ENCODE data around the gene VPS41. TPM values are rescaled to one million over a fixed set of nuclear protein-coding genes. Genes with fewer than 3 reads are reported as not detected.

Gene VPS41
- total RNA-seq, 1 donor = 53.5 TPM

- H3K4me3 ChIP-seq (ENCODE audit: low read depth, low read length) = no peak overlapping the region
- DNase-seq (ENCODE audit: low read depth) = peak; percentile 12
- TF ChIP-seq CTCF (IDR thresholded peaks at IDR 0.05; ENCODE audit: insufficient read depth, low read depth, low read length) = no peak
Observed at GRCh38 chr7:38675494-38676106, 233.4 kb downstream of the VPS41 start.

DNA sequence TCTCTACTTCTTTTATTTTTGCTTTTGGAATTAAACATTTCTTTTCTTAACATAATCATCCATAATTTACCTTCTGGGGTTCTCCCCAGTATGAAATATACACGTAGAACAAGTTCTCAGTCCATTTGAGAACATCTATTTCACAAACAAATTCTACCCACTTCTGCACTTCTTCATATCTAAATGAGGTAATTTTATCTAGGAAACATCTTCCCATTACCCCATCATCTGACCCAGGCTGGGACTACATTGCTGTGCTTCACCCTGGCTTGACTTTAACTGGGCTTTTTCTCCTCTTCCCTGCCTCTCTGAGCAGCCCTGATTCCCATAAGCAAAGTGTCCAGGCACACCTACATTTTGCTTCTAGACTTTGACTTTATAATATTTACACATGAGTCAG lies 234.5 kb downstream of the VPS41 start:
- DNase-seq (ENCODE audit: low read depth) = no peak
- no peak overlapping the region for H3K4me3 ChIP-seq (ENCODE audit: low read depth, low read length)
- no peak for TF ChIP-seq CTCF (IDR thresholded peaks at IDR 0.05; ENCODE audit: insufficient read depth, low read depth, low read length)

- DNase-seq (ENCODE audit: low read depth) = peak; percentile 80
- no peak overlapping the region for H3K4me3 ChIP-seq (ENCODE audit: low read depth, low read length)
- TF ChIP-seq CTCF (IDR thresholded peaks at IDR 0.05; ENCODE audit: insufficient read depth, low read depth, low read length) = no peak
Observed at GRCh38 chr7:38673795-38674194, 235.2 kb downstream of the VPS41 start.

Other genes starting within 250 kb of the VPS41 start
- gene POU6F2, start 68.7 kb upstream of the VPS41 start, total RNA-seq = under 0.01 and 0.32 TPM in 2 replicates